ENCODE results near the gene PGLYRP4. TPM values are rescaled to one million over a fixed set of nuclear protein-coding genes. Genes with fewer than 3 reads are reported as not detected.

The PGLYRP4 gene
- total and polyA plus RNA-seq, 2 of the 4 experiments (the other 2 are of a cell fraction), result not detected

GRCh38 chr1:153339802-153340201 is 8.8 kb downstream of the PGLYRP4 start:
- Histone ChIP-seq H3K79me1 (ENCODE audit: low read depth in 1 of 2, low read length in 2 of 2) (no peaks in the 10 kb centered on the region), H3K14ac (replicated peaks; ENCODE audit: low read depth, low read length) (no peak overlapping the region), H2AK9ac (replicated peaks; ENCODE audit: low read depth, low read length, poor library complexity) (no peak overlapping the region), H4K8ac (ENCODE audit: low read depth in 2 of 2, low read length in 2 of 2) (no peak overlapping the region), H2BK15ac (ENCODE audit: low read depth, low read length) (no peak overlapping the region), H2AFZ (replicated peaks; ENCODE audit: low read length, poor library complexity) (no peak overlapping the region), H4K91ac (ENCODE audit: insufficient read depth, low read depth, low read length) (no peak overlapping the region), H2AK5ac (ENCODE audit: low read depth, low read length) (no peak overlapping the region), H3K18ac (ENCODE audit: low read depth, low read length) (no peak overlapping the region), H2BK120ac (ENCODE audit: low read depth, low read length) (no peak overlapping the region), H3K4me2 (ENCODE audit: low read depth, low read length) (no peak overlapping the region), H3K23ac (ENCODE audit: low read depth, low read length) (no peak overlapping the region), H2BK20ac (ENCODE audit: low read depth, low read length) (no peak overlapping the region), H3K9ac (ENCODE audit: low read depth, low read length) (no peak overlapping the region), H3K4me3 (ENCODE audit: insufficient read depth, low read depth, low read length) (no peak overlapping the region), H3K27ac (ENCODE audit: insufficient read depth, low read length) (no peak overlapping the region), H3K9me3 (ENCODE audit: control insufficient read depth, insufficient read depth, low read length) (no peaks in the 10 kb centered on the region), H4K20me1 (ENCODE audit: insufficient read depth, low read length) (no peaks in the 10 kb centered on the region), H3K36me3 (ENCODE audit: control insufficient read depth, insufficient read depth, low read length) (no peaks in the 10 kb centered on the region), H3K4ac (ENCODE audit: low read depth, low read length) (no peak overlapping the region), H2BK5ac (ENCODE audit: low read depth, low read length, poor library complexity, severe bottlenecking) (no peak overlapping the region), H3K27me3 (ENCODE audit: control insufficient read depth, insufficient read depth, low read length) (peaks cover 4% of the 10 kb centered on the region), H4K5ac (ENCODE audit: low read depth, low read length) (no peak overlapping the region), H3K56ac (ENCODE audit: extremely low read depth, insufficient read depth, low read length) (no peak overlapping the region), H3K9me1 (ENCODE audit: insufficient read depth, low read length) (no peaks in the 10 kb centered on the region), H3K4me1 (ENCODE audit: control insufficient read depth, insufficient read depth, low read length) (no peaks in the 10 kb centered on the region)
- in situ Hi-C loops (cut with MboI; ENCODE audit: low sequenced_read_pairs) (no loop called here), dilution Hi-C loops (cut with HindIII; ENCODE audit: low sequenced_read_pairs, unreplicated experiment) (no loop called here), intact Hi-C loops (cut with micrococcal nuclease) (no loop called here)
- WGBS, 2 experiments (ENCODE audit: extremely low coverage in 2 of 2, insufficient read length in 1 of 2), result 77% methylated on average over 2 of the region's 6 CpGs; no CpG with 5 or more reads in 1 of the 2 experiments
- DNase-seq (no peak), ATAC-seq (ENCODE audit: low read depth) (no peak)
- ChIA-PET POLR2A (ENCODE audit: unreplicated experiment) (no interaction called here), CTCF (no interaction called here)
- no TSS peak for BruUV-seq (replicated peaks)
- no peak for TF ChIP-seq MAFK (IDR thresholded peaks at IDR 0.05; ENCODE audit: low read depth, low read length)
- TF ChIP-seq POLR2A (IDR thresholded peaks at IDR 0.05; ENCODE audit: low read depth, low read length), result no peak
- TF ChIP-seq RFX5 (IDR thresholded peaks at IDR 0.05; ENCODE audit: low read depth, low read length), result no peak
- TF ChIP-seq RAD21 (IDR thresholded peaks at IDR 0.05; ENCODE audit: low read length), result no peak
- no peak for TF ChIP-seq CHD1 (IDR thresholded peaks at IDR 0.05; ENCODE audit: low read depth, low read length)
- no peak for TF ChIP-seq USF2 (IDR thresholded peaks at IDR 0.05; ENCODE audit: low read depth, low read length)
- TF ChIP-seq MXI1 (IDR thresholded peaks at IDR 0.05; ENCODE audit: borderline replicate concordance, low read depth, low read length), result no peak
- TF ChIP-seq NFE2L2 (IDR thresholded peaks at IDR 0.05; ENCODE audit: low read depth, low read length), result no peak
- TF ChIP-seq CTCF (conservative IDR thresholded peaks at IDR 0.05; ENCODE audit: low read depth, low read length), result no peak
- TF ChIP-seq ELK1 (IDR thresholded peaks at IDR 0.05; ENCODE audit: borderline replicate concordance, low read depth, low read length), result no peak
- no peak for TF ChIP-seq MAZ (IDR thresholded peaks at IDR 0.05; ENCODE audit: borderline replicate concordance, low read depth, low read length)
- no peak for TF ChIP-seq BHLHE40 (IDR thresholded peaks at IDR 0.05; ENCODE audit: low read depth, low read length)
- TF ChIP-seq CEBPB (IDR thresholded peaks at IDR 0.05; ENCODE audit: low read depth, low read length), result no peak
- TF ChIP-seq RCOR1 (IDR thresholded peaks at IDR 0.05; ENCODE audit: insufficient replicate concordance, low read length), result no peak
- TF ChIP-seq SMC3 (IDR thresholded peaks at IDR 0.05; ENCODE audit: low read depth, low read length), result no peak
- no peak for TF ChIP-seq FOS (IDR thresholded peaks at IDR 0.05; ENCODE audit: low read depth, low read length)
